Activated T-cell treated with anti-CD3 and anti-CD28 coated beads, Interleukin-2, amount 50 U/mL, for 48 hours (primary cell): Measurements from ENCODE around the gene KIF3A.

Source experiments
- DNase-seq, 2 experiments: peaks; one replicate each; pipeline ENCODE4 v3.0.0-alpha.2; 2020

KIF3A gene

GRCh38 chr5:132770476-132771159 lies 33.3 kb upstream of the KIF3A start:
- no peak for DNase-seq

GRCh38 chr5:132768485-132768868 lies 31.1 kb upstream of the KIF3A start:
- no peak for DNase-seq

GRCh38 chr5:132767150-132767549 lies 29.8 kb upstream of the KIF3A start:
- no peak for DNase-seq

GRCh38 chr5:132766806-132767055 lies 29.4 kb upstream of the KIF3A start:
- DNase-seq, result no peak

GRCh38 chr5:132766020-132766805 lies 28.9 kb upstream of the KIF3A start:
- no peak for DNase-seq

GRCh38 chr5:132765311-132766019 lies 28.1 kb upstream of the KIF3A start:
- DNase-seq, result no peak

- no peak for DNase-seq
These were observed 27.4 kb upstream of the KIF3A start for GRCh38 chr5:132764671-132765238.

GRCh38 chr5:132764051-132764450 lies 26.7 kb upstream of the KIF3A start:
- DNase-seq, result peak in 1 of 2 experiments; percentile 11

GRCh38 chr5:132763181-132764036 lies 26.1 kb upstream of the KIF3A start:
- peak in 1 of 2 experiments; percentile 10 for DNase-seq

GRCh38 chr5:132762246-132763000 lies 25.1 kb upstream of the KIF3A start:
- DNase-seq, result peak; percentile 4 to 11

GRCh38 chr5:132761321-132762240 lies 24.2 kb upstream of the KIF3A start:
- peak; percentile 14 to 15 for DNase-seq

GRCh38 chr5:132760601-132761317 lies 23.4 kb upstream of the KIF3A start:
- peak; percentile 1 to 8 for DNase-seq

- no peak for DNase-seq
These were observed 22.7 kb upstream of the KIF3A start for GRCh38 chr5:132760049-132760420.

GRCh38 chr5:132759114-132760048 lies 22.0 kb upstream of the KIF3A start:
- peak; percentile 1 to 12 for DNase-seq

GRCh38 chr5:132758451-132758850 lies 21.1 kb upstream of the KIF3A start:
- no peak for DNase-seq

GRCh38 chr5:132756542-132756941 lies 19.2 kb upstream of the KIF3A start:
- no peak for DNase-seq

GRCh38 chr5:132754947-132755346 lies 17.6 kb upstream of the KIF3A start:
- DNase-seq, result peak in 1 of 2 experiments; percentile 17

- DNase-seq, result no peak
These were observed 16.8 kb upstream of the KIF3A start for GRCh38 chr5:132754111-132754510.
